HepG2 (cell line): ENCODE data around the gene SIGLECL1.

Source experiments
- CEBPB ChIP-seq: IDR thresholded peaks from 2 replicates; pipeline ENCODE4 v1.6.1; 2011; ENCODE audit warnings: low read depth, low read length, improper control_type of control experiment, borderline replicate concordance
- FOXO1 ChIP-seq: sonication (generic); formaldehyde crosslinking; IDR thresholded peaks from 2 replicates; pipeline ENCODE4 v1.4.0; 2020; ENCODE audit warnings: missing genetic modification reagents
- JDP2 ChIP-seq: sonication (generic); formaldehyde crosslinking; IDR thresholded peaks from 2 replicates; pipeline ENCODE4 v1.8.1; 2022; ENCODE audit warnings: missing genetic modification reagents, borderline replicate concordance
- KLF13 ChIP-seq: sonication (generic); formaldehyde crosslinking; IDR thresholded peaks from 2 replicates; pipeline ENCODE4 v1.4.0; 2020; ENCODE audit warnings: mild to moderate bottlenecking, missing genetic modification reagents
- POLR2A ChIP-seq, 2 experiments: IDR thresholded peaks; 2 replicates each; pipeline ENCODE4 v1.6.1; 2011; ENCODE audit warnings: low read depth in 2 of 2, low read length in 2 of 2, mild to moderate bottlenecking in 1 of 2, moderate library complexity in 1 of 2; ENCODE audit not compliant: insufficient read depth in 1 of 2
- RFX5 ChIP-seq: IDR thresholded peaks from 2 replicates; pipeline ENCODE4 v1.6.1; 2011; ENCODE audit warnings: low read depth, low read length, improper control_type of control experiment
- TAF1 ChIP-seq: sonication (generic); formaldehyde crosslinking; IDR thresholded peaks from 2 replicates; pipeline ENCODE4 v1.4.0; 2020; ENCODE audit warnings: missing genetic modification reagents
- TBL1XR1 ChIP-seq: fragments of 150-350 bp; IDR thresholded peaks from 2 replicates; pipeline ENCODE4 v1.6.1; 2014; ENCODE audit warnings: borderline replicate concordance, low read length; ENCODE audit not compliant: partially characterized antibody
- TF ChIP-seq, protein P1 (sequence below): sonication (generic); formaldehyde crosslinking; IDR thresholded peaks from 2 replicates; pipeline ENCODE4 v1.5.0; 2020; ENCODE audit warnings: mild to moderate bottlenecking, missing genetic modification reagents, moderate library complexity
- TF ChIP-seq, protein P2 (sequence below): sonication (generic); formaldehyde crosslinking; IDR thresholded peaks from 2 replicates; pipeline ENCODE4 v1.8.0; 2022; ENCODE audit warnings: mild to moderate bottlenecking, missing genetic modification reagents; ENCODE audit not compliant: insufficient replicate concordance
- TF ChIP-seq, protein P3 (sequence below): IDR thresholded peaks from 2 replicates; pipeline ENCODE4 v1.6.1; 2016; ENCODE audit warnings: missing compliant biosample characterization, missing genetic modification reagents, borderline replicate concordance
- TF ChIP-seq, protein P4 (sequence below): sonication (generic); formaldehyde crosslinking; IDR thresholded peaks from 2 replicates; pipeline ENCODE4 v1.9.0; 2021; ENCODE audit warnings: missing genetic modification reagents, borderline replicate concordance

DNA sequence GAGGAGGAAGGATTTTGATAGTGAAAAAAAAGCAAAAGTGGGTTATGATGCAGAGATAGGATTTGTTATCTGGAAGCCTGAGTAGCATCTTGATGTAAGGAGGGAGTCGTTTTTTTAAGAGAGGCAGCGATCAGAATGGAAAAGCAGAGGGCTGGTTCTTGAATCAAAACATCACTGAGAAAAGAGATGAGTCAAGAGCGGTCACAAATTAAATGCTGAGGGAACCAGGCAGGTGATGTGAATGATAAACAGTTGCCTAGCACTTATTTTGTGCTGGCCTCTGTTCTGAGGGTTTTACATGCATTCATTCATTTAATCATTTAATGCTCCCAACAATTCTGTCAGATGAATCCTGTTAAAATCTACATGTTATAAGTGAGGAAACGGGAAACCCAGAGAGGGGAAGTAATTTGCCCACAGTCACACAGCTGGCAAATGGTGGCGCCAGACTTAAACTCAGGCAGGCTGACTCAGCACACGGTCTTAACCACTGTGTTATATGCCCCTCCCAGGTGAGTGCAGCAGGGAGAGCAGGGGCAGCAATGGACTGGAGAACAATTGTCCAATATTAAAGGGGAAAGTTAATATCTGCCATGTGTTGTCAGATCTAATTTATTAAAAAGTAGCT, 21.4 kb downstream of the SIGLECL1 start:
- TF ChIP-seq, protein P1, sequence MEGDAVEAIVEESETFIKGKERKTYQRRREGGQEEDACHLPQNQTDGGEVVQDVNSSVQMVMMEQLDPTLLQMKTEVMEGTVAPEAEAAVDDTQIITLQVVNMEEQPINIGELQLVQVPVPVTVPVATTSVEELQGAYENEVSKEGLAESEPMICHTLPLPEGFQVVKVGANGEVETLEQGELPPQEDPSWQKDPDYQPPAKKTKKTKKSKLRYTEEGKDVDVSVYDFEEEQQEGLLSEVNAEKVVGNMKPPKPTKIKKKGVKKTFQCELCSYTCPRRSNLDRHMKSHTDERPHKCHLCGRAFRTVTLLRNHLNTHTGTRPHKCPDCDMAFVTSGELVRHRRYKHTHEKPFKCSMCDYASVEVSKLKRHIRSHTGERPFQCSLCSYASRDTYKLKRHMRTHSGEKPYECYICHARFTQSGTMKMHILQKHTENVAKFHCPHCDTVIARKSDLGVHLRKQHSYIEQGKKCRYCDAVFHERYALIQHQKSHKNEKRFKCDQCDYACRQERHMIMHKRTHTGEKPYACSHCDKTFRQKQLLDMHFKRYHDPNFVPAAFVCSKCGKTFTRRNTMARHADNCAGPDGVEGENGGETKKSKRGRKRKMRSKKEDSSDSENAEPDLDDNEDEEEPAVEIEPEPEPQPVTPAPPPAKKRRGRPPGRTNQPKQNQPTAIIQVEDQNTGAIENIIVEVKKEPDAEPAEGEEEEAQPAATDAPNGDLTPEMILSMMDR: no peak
- TF ChIP-seq FOXO1 (CRISPR knock-in tag) (no peak), JDP2 (CRISPR knock-in tag) (no peak), CEBPB (no peak), KLF13 (no peak), RFX5 (no peak), TAF1 (CRISPR knock-in tag) (no peak), POLR2A (IDR thresholded peaks at IDR 0.05; ENCODE audit: insufficient read depth in 1 of 2, low read depth in 2 of 2, low read length in 2 of 2) (no peak), TBL1XR1 (no peak)
- TF ChIP-seq, protein P2, sequence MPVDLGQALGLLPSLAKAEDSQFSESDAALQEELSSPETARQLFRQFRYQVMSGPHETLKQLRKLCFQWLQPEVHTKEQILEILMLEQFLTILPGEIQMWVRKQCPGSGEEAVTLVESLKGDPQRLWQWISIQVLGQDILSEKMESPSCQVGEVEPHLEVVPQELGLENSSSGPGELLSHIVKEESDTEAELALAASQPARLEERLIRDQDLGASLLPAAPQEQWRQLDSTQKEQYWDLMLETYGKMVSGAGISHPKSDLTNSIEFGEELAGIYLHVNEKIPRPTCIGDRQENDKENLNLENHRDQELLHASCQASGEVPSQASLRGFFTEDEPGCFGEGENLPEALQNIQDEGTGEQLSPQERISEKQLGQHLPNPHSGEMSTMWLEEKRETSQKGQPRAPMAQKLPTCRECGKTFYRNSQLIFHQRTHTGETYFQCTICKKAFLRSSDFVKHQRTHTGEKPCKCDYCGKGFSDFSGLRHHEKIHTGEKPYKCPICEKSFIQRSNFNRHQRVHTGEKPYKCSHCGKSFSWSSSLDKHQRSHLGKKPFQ (CRISPR knock-in tag): no peak
- TF ChIP-seq, protein P3, sequence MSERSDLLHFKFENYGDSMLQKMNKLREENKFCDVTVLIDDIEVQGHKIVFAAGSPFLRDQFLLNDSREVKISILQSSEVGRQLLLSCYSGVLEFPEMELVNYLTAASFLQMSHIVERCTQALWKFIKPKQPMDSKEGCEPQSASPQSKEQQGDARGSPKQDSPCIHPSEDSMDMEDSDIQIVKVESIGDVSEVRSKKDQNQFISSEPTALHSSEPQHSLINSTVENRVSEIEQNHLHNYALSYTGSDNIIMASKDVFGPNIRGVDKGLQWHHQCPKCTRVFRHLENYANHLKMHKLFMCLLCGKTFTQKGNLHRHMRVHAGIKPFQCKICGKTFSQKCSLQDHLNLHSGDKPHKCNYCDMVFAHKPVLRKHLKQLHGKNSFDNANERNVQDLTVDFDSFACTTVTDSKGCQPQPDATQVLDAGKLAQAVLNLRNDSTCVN (CRISPR knock-in tag): no peak
- TF ChIP-seq, protein P4, sequence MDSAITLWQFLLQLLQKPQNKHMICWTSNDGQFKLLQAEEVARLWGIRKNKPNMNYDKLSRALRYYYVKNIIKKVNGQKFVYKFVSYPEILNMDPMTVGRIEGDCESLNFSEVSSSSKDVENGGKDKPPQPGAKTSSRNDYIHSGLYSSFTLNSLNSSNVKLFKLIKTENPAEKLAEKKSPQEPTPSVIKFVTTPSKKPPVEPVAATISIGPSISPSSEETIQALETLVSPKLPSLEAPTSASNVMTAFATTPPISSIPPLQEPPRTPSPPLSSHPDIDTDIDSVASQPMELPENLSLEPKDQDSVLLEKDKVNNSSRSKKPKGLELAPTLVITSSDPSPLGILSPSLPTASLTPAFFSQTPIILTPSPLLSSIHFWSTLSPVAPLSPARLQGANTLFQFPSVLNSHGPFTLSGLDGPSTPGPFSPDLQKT: no peak
